ENCODE data around the gene DLG4.

DLG4 gene

DNA sequence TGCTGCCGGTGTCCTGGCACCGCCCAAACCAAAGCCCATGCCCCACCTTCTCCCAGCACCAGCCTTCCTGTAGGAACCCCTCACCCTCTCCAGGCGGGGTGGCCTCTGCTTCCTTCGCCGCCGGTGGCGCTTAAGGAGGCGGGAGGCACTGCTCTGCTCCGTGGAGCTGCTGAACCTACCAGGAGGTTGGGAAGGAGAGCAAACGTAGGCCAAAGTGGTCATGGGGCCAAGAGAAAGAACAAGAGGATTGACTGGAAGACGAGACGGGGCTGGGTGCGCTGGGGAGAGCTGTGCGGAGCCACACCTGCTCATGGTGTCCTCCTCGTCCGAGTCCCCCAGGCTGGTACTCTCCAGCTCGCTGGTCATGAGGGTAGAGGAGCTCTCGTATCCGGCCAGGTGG, 9.9 kb upstream of the DLG4 start:
- DNase-seq (ENCODE audit: low read depth in 2 of 2), result no peak

DNA sequence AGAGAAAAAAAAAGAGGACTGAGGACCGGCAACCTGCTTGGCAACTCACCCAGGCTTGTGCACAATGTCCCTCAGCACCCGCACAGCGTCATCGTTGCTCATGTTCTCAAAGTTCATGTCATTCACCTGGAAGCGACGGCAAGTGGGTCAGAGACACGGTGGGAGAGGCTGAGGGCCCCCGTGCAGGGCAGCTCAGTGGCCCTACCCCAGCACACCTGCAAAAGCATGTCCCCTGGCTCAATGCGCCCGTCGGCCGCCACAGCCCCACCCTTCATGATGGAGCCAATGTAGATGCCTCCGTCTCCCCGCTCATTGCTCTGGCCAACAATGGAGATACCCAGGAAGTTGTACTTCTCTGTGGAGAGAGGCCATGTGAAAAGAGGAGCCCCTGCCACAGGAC, 9.3 kb upstream of the DLG4 start:
- DNase-seq (ENCODE audit: low read depth in 2 of 2), result no peak

DNA sequence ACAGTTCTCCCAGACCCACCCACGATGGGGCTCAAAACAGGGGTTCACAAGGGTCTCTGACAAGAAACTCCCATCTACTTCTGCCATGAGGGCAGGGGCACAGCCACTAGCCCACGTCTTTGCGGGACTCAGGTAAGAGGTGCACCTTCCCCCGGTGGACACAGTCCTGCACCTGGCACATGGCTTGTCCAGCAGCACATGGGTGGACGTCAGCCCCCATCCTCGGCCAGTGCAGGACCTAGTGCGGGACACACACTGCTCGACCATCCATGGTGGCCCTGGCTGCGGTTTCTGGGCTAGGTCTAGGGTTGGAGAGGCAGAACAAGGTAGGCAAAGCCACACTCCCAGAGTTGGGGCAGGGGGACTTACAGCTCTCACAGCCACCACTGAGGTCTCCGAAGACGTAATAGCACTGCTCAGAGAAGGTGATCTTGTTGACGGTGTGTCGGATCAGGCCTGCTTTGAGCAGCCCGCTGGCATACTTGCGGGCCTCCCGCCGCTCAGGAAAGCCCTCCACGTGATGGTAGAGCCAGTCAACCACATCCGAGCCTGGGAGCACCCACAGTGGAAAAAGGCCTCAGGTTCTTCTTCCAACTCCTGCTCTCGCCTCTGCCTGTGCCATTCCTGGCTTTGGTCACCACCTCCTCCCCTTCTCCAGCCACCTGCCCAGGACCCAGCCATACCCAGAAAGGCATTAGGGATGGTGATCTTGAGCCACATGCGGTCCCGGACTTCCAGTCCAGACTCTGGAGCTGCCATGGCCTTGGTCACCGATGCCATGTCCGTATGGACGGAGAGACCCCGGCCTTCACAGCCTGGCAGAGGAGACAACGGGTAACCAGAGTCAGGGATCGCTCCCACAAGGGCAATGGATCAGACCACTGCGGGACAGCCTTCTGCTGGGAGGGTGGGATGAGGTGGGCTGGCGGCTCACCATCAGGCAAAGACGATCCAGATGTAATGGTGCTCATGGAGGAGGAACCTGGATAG, 7.4 kb upstream of the DLG4 start:
- DNase-seq (ENCODE audit: low read depth in 2 of 2), result no peak

- DNase-seq (ENCODE audit: low read depth in 2 of 2), result no peak
These were observed 6.2 kb upstream of the DLG4 start for GRCh38 chr17:7225711-7226331.

- DNase-seq (ENCODE audit: low read depth in 2 of 2), result no peak
These were observed 5.0 kb upstream of the DLG4 start for GRCh38 chr17:7224661-7225111.

GRCh38 chr17:7224110-7224509, 4.5 kb upstream of the DLG4 start:
- no peak for DNase-seq (ENCODE audit: low read depth in 2 of 2)

DNA sequence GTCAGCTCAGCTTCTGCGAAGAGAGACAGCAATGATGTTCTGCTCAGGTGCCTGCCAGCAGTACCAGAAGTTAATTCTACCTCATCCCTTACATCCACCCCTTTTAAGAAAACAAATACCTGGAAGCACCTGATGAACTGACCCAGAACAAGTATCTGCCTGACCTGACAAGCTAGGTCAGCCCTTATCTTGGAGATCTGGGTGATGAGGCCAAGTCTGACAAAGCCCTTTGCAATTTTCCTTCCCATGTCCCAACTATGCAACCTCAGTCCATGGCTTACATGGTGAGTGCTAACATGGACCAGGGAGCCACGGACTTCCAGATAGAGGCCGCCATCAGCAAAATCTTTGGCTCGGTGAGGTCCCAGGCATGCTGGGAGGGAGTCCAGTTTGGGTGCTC, 3.7 kb upstream of the DLG4 start:
- no peak for DNase-seq (ENCODE audit: low read depth in 2 of 2)

DNA sequence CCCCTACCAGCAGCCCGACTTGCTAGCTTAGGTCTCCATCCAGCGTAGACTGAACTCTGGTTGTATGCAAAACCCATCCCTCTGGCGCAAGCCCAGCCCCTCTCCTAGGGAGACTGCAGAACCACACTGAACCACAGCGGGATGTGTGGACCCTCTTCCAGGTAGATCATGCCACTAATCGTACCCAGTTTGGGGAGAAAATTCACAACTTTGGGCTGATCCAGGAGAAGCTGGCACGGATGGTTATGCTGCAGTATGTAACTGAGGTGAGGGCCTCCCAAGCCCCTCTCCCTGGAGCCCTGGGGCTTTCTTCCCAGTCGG, 3.3 kb upstream of the DLG4 start:
- DNase-seq (ENCODE audit: low read depth in 2 of 2), result no peak

- DNase-seq (ENCODE audit: low read depth in 2 of 2), result no peak
These were observed 2.7 kb upstream of the DLG4 start for GRCh38 chr17:7222093-7222971.

DNA sequence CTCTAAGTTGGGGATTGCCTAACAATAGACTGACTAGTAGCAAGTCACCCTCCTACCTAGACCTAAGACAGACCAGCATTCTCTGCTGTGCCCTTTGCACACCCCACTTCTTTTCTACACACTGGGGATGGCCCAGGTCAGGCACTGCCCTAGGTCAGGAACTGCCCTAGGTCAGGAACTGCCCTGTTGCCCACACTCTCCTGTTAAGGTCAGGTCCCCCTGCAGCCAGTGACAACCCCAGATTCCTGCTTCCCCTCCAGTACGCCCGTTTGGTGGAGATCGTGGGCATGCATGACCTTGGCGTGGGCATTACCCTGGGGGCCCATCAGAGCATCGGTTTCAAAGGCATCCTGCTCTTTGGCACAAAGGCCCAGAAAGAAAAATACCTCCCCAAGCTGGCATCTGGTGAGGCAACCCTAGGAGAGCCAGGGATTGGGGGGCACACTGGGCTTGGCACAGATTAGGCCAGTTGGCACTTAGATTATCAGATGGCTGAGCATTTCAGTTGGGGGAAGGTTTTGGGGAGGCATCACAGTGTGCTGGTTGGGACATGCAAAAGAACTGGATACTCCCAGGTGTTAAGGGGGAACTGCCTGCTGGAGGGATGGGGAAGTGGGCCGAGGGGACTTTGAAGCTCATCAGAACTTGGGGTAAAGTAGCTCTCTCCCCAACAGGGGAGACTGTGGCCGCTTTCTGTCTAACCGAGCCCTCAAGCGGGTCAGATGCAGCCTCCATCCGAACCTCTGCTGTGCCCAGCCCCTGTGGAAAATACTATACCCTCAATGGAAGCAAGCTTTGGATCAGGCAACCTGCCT, 1.8 kb upstream of the DLG4 start:
- DNase-seq (ENCODE audit: low read depth in 2 of 2), result no peak

GRCh38 chr17:7220593-7221277, 1.1 kb upstream of the DLG4 start:
- DNase-seq (ENCODE audit: low read depth in 2 of 2), result peak in 1 of 2 donors; percentile 57

GRCh38 chr17:7219229-7219811, 316 bp downstream of the DLG4 start:
- no peak for DNase-seq (ENCODE audit: low read depth in 2 of 2)

- no peak for DNase-seq (ENCODE audit: low read depth in 2 of 2)
These were observed 878 bp downstream of the DLG4 start for GRCh38 chr17:7218758-7219157.

GRCh38 chr17:7218166-7218565, 1.5 kb downstream of the DLG4 start:
- DNase-seq (ENCODE audit: low read depth in 2 of 2), result no peak

DNA sequence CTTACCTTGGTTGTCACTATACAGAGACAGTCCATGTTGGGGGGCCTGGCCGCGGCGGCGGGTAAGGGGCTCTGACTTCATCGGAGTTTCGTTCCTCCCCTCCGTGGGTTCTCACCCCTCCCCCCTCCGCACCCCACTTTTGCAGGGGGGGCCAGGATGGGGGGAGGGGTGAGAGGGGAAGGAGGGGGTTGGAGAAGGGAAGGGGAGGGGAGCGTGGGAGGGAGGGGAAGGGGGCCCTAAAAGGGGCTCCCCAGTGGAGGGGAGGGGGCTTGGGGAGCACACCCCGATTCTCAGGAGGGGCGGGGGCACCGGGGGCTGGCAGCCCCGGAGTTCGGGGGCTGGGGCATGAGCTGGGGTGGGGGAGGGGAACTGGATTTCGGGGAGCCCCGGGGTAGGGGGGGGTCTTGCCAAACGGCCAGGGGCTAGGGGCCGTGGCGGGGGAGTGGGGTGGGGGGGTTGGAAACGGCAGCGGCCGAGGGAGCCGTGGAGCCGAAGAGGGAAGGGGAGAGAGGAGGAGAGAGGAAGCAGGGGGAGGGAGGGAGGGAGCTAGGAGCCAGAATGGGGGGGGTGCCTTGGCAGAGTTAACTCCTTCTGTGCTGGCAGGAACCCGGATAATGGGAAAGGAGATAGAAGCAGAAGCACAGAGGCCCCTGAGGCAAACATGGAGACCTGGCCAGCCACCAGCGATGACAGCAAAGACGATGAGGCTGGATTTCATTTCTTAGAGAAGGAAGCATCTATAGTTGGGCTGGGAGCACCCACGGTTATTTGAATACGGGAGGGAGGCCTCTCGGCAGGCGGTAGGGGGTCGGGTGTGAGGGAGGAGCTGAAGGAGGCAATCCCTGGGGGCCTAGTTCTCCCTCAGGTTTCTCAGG, 2.3 kb downstream of the DLG4 start:
- DNase-seq (ENCODE audit: low read depth in 2 of 2), result no peak

DNA sequence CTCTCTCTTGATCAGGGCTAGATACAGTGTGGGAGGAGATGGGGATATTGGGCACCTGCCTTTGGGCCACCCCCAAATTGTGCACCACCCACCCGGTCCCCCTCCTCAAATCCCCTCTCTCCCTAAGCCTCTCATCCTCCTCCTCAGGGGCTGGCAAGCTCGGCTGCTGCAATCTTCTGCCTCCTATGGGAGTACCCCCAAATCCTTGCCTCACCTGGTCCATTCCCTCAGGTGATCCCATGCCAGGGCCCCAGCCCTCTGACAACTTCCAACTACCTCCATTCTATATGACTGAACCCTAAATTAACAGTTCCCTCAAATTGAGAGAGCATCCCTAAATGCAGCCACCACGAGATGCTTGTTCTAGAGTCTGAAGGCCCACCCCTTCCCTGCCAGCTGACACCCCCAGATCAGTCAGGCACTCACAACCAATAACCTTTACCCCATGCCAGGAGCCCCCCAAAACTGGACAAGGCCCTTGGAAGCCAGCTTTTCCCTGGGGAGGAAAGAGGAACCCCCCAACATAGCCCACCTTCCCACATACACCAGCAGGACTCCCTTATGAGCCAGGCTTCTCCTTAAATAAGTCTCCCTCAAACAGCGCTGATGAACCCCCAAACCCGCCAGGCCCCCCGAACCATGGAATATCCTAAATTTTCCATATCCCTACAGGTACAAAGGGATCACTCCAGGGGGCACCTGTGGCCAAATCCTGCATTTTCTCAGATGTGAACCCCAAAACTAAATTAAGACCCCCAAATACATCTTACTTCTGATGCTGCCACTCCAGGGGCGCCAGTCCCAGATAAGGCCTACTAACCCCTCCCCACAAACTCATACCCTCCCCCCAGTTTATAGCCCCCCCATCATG, 3.2 kb downstream of the DLG4 start:
- DNase-seq (ENCODE audit: low read depth in 2 of 2), result no peak

GRCh38 chr17:7215652-7216180, 3.9 kb downstream of the DLG4 start:
- no peak for DNase-seq (ENCODE audit: low read depth in 2 of 2)

GRCh38 chr17:7215136-7215638, 4.4 kb downstream of the DLG4 start:
- no peak for DNase-seq (ENCODE audit: low read depth in 2 of 2)
